Fibroblast of the aortic adventitia (primary cell): ENCODE data around the gene SPRR1A. TPM values are rescaled to one million over a fixed set of nuclear protein-coding genes. Genes with fewer than 3 reads are reported as not detected.

Experiments
- DNase-seq: peaks from one replicate; pipeline ENCODE4 v3.0.0-alpha.2; 2010; ENCODE audit warnings: low read depth
- H3K4me3 ChIP-seq: 2 replicates; pipeline ENCODE4 v1.5.1; 2011; ENCODE audit warnings: low read depth, mild to moderate bottlenecking, control low read depth, low read length, moderate library complexity
- small RNA-seq: library from RNA; depleted of rRNA; stranded (forward); fragments of <200 nt; gene quantifications from one replicate; pipeline ENCODE3, GENCODE V24; 2012
- total RNA-seq: library from RNA; depleted of rRNA; stranded (reverse); fragments of >200 nt; gene quantifications from 2 replicates; pipeline ENCODE4 v1.2.3, GENCODE V29; 2012; ENCODE audit warnings: low replicate concordance
- TF ChIP-seq, protein P1 (sequence below): IDR thresholded peaks from 2 replicates; pipeline ENCODE4 v1.5.1; 2011; ENCODE audit warnings: mild to moderate bottlenecking, low read length, control low read depth, inconsistent platforms; ENCODE audit not compliant: insufficient read depth

The SPRR1A gene
- total RNA-seq, 1 donor: not detected

DNA sequence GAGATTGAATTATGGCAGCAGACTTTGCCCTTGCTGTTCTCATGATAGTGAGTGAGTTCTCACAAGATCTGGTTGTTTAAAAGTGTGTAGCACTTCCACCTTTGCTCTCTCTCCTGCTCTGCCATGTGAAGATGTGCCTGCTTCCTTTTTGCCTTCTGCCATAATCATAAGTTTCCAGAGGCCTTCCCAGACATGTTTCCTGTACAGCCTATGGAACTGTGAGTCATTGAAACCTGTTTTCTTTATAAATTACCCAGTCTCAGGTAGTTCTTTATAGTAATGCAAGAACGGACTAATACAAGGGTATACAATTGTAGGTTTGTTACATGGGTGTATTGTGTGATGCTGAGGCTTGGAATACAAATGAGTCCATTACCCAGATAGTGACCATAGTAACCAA lies 51.3 kb downstream of the SPRR1A start:
- H3K4me3 ChIP-seq: no peak overlapping the region
- DNase-seq: no peak
- TF ChIP-seq, protein P1, sequence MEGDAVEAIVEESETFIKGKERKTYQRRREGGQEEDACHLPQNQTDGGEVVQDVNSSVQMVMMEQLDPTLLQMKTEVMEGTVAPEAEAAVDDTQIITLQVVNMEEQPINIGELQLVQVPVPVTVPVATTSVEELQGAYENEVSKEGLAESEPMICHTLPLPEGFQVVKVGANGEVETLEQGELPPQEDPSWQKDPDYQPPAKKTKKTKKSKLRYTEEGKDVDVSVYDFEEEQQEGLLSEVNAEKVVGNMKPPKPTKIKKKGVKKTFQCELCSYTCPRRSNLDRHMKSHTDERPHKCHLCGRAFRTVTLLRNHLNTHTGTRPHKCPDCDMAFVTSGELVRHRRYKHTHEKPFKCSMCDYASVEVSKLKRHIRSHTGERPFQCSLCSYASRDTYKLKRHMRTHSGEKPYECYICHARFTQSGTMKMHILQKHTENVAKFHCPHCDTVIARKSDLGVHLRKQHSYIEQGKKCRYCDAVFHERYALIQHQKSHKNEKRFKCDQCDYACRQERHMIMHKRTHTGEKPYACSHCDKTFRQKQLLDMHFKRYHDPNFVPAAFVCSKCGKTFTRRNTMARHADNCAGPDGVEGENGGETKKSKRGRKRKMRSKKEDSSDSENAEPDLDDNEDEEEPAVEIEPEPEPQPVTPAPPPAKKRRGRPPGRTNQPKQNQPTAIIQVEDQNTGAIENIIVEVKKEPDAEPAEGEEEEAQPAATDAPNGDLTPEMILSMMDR: no peak

Small RNA genes lying within 50 kb of the gene (small RNA-seq; reads per million reads assigned to genes)
- not detected for gene AL356867.1
- not detected for gene RF00322
- gene SPRR1A: not detected

Other genes starting within 250 kb of the SPRR1A start
- not detected in 2 replicates for gene KPRP, start 226.1 kb upstream of the SPRR1A start, total RNA-seq
- gene LCE1F, start 208.9 kb upstream of the SPRR1A start, total RNA-seq: not detected in 2 replicates
- gene LCE1E, start 197.8 kb upstream of the SPRR1A start, total RNA-seq: not detected in 2 replicates
- gene LCE1D, start 187.4 kb upstream of the SPRR1A start, total RNA-seq: not detected in 2 replicates
- gene LCE1C, start 177.4 kb upstream of the SPRR1A start, total RNA-seq: not detected in 2 replicates
- not detected in 2 replicates for gene LCE1B, start 172.1 kb upstream of the SPRR1A start, total RNA-seq
- gene LCE1A, start 156.6 kb upstream of the SPRR1A start, total RNA-seq: not detected in 2 replicates
- gene LCE6A, start 141.2 kb upstream of the SPRR1A start, total RNA-seq: not detected in 2 replicates
- gene LCE7A, start 124.1 kb upstream of the SPRR1A start, total RNA-seq: not detected in 2 replicates
- gene SMCP, start 105.8 kb upstream of the SPRR1A start, total RNA-seq: not detected in 2 replicates
- not detected in 2 replicates for gene IVL, start 75.5 kb upstream of the SPRR1A start, total RNA-seq
- not detected in 2 replicates for gene SPRR5, start 36.9 kb upstream of the SPRR1A start, total RNA-seq
- gene SPRR4, start 13.4 kb upstream of the SPRR1A start, total RNA-seq: not detected in 2 replicates
- not detected in 2 replicates for gene SPRR3, start 17.7 kb downstream of the SPRR1A start, total RNA-seq
- gene SPRR1B, start 47.1 kb downstream of the SPRR1A start, total RNA-seq: not detected in 2 replicates
- gene SPRR2D, start 57.0 kb downstream of the SPRR1A start, total RNA-seq: not detected in 2 replicates
- not detected in 2 replicates for gene SPRR2A, start 73.4 kb downstream of the SPRR1A start, total RNA-seq
- not detected in 2 replicates for gene SPRR2B, start 87.5 kb downstream of the SPRR1A start, total RNA-seq
- not detected in 2 replicates for gene SPRR2E, start 110.4 kb downstream of the SPRR1A start, total RNA-seq
- gene SPRR2F, start 129.4 kb downstream of the SPRR1A start, total RNA-seq: not detected in 2 replicates
- gene SPRR2G, start 166.8 kb downstream of the SPRR1A start, total RNA-seq: not detected in 2 replicates
- not detected in 2 replicates for gene LELP1, start 219.3 kb downstream of the SPRR1A start, total RNA-seq
- gene PRR9, start 233.5 kb downstream of the SPRR1A start, total RNA-seq: not detected in 2 replicates